Natural killer cell (primary cell): ENCODE measurements around the gene GRWD1. TPM values are rescaled to one million over a fixed set of nuclear protein-coding genes. Genes with fewer than 3 reads are reported as not detected.

ENCODE experiments used
- ATAC-seq, 3 donors: fragments of 150-1000 bp in 2 of 3; fragments of 200-7000 bp in 1 of 3; cut with Tn5 transposase; 1 replicate in 1 of 3; 2 replicates in 2 of 3; pipeline ENCODE4 v1.10.0; 2021; ENCODE audit warnings: mild to moderate bottlenecking in 2 of 3, moderate library complexity in 2 of 3
- DNase-seq, 2 donors: peaks; one replicate each; pipeline versions ENCODE4 v3.0.0 to v3.0.0-alpha.2; 2013 to 2021; ENCODE audit warnings: mixed read lengths in 1 of 2
- H3K27ac ChIP-seq: one replicate; pipeline ENCODE4 v1.5.1; 2013; ENCODE audit warnings: mild to moderate bottlenecking, low read length
- H3K27me3 ChIP-seq: one replicate; pipeline ENCODE4 v1.6.1; 2013; ENCODE audit warnings: low read length; ENCODE audit not compliant: control insufficient read depth, insufficient read depth
- H3K36me3 ChIP-seq: one replicate; pipeline ENCODE4 v1.6.1; 2013; ENCODE audit warnings: low read length; ENCODE audit not compliant: control insufficient read depth, insufficient read depth
- H3K4me1 ChIP-seq: one replicate; pipeline ENCODE4 v1.6.1; 2013; ENCODE audit warnings: low read length; ENCODE audit not compliant: control insufficient read depth, insufficient read depth
- H3K4me3 ChIP-seq: one replicate; pipeline ENCODE4 v1.5.1; 2013; ENCODE audit warnings: low read length
- H3K9me3 ChIP-seq: one replicate; pipeline ENCODE4 v1.6.1; 2013; ENCODE audit warnings: low read length; ENCODE audit not compliant: control insufficient read depth, insufficient read depth
- H3K27ac Mint-ChIP-seq, 2 donors: one replicate each; pipeline ENCODE4 v1.8.0; 2022; ENCODE audit warnings: mild to moderate bottlenecking in 2 of 2, mixed read lengths in 2 of 2, moderate library complexity in 1 of 2
- H3K27me3 Mint-ChIP-seq, 2 donors: one replicate each; pipeline ENCODE4 v1.8.0; 2022; ENCODE audit warnings: low read depth in 2 of 2, mixed read lengths in 2 of 2
- H3K36me3 Mint-ChIP-seq: one replicate; pipeline ENCODE4 v1.8.0; 2022; ENCODE audit warnings: mixed read lengths
- H3K4me1 Mint-ChIP-seq, 2 donors: one replicate each; pipeline ENCODE4 v1.8.0; 2022; ENCODE audit warnings: mixed read lengths in 2 of 2
- H3K4me3 Mint-ChIP-seq: one replicate; pipeline ENCODE4 v1.8.0; 2022; ENCODE audit warnings: mild to moderate bottlenecking, moderate library complexity, mixed read lengths
- H3K9me3 Mint-ChIP-seq, 2 donors: one replicate each; pipeline ENCODE4 v1.8.0; 2022; ENCODE audit warnings: mixed read lengths in 2 of 2
- CTCF ChIP-seq: fragments of 200-600 bp; IDR thresholded peaks from one replicate; pipeline ENCODE4 v1.8.0; 2022; ENCODE audit warnings: antibody characterized with exemption
- WGBS: methylation state at CpG from one replicate; pipeline ENCODE4 v1.1.7; 2013; ENCODE audit warnings: missing lambda C conversion rate; ENCODE audit not compliant: insufficient coverage; 5-methylcytosine and 5-hydroxymethylcytosine counted together
- intact Hi-C: fragments of 100-400 bp; cut with micrococcal nuclease; formaldehyde crosslinking; loops from one replicate; pipeline ENCODE4 v1.14.2; 2022
- total RNA-seq, 4 donors: library from RNA; stranded (reverse); fragments of 120-200 nt in 1 of 4; gene quantifications; one replicate each; pipeline versions ENCODE4 v1.2.3 to v1.2.4, GENCODE V29; 2013 to 2022

Gene GRWD1
- total RNA-seq, 3 donors from 2014 or later (not counting 1 experiment from before 2014, with no cell fraction given), result 14.2 to 29.0 (median 16.7) TPM

GRCh38 chr19:48443731-48444128 lies 2.1 kb upstream of the GRWD1 start:
- H3K27me3 Mint-ChIP-seq, result peaks cover 9 to 23% of the 10 kb centered on the region in 2 donors
- no peak overlapping the region for H3K27ac Mint-ChIP-seq
- H3K4me1 Mint-ChIP-seq, result peaks cover 29 to 32% of the 10 kb centered on the region in 2 donors
- no peak for TF ChIP-seq CTCF
- H3K9me3 Mint-ChIP-seq, result no peaks in the 10 kb centered on the region
- 4% methylated on average over 45 of the region's 45 CpGs for WGBS
- no peak overlapping the region for H3K4me3 Mint-ChIP-seq
- peak in 1 of 2 donors; percentile 27 for DNase-seq
- peaks cover 20% of the 10 kb centered on the region for H3K27me3 ChIP-seq
- H3K36me3 Mint-ChIP-seq, result no peaks in the 10 kb centered on the region
- no peak overlapping the region for H3K27ac ChIP-seq
- ATAC-seq, result no peak
- peaks cover 9% of the 10 kb centered on the region for H3K36me3 ChIP-seq
- intact Hi-C loops, result no loop called here
- no peaks in the 10 kb centered on the region for H3K9me3 ChIP-seq
- H3K4me3 ChIP-seq, result no peak overlapping the region
- H3K4me1 ChIP-seq, result peaks cover 28% of the 10 kb centered on the region

- no peaks in the 10 kb centered on the region for H3K9me3 Mint-ChIP-seq
- intact Hi-C loops, result no loop called here
- TF ChIP-seq CTCF, result no peak
- H3K4me3 ChIP-seq, result no peak overlapping the region
- peaks cover 9 to 23% of the 10 kb centered on the region in 2 donors for H3K27me3 Mint-ChIP-seq
- WGBS, result 17% methylated on average over 38 of the region's 38 CpGs
- peaks cover 12% of the 10 kb centered on the region for H3K36me3 ChIP-seq
- DNase-seq, result peak in 1 of 2 donors; percentile 28
- peak overlapping the region; percentile 95 to 96 for H3K27ac Mint-ChIP-seq
- H3K27ac ChIP-seq, result no peak overlapping the region
- H3K9me3 ChIP-seq, result no peaks in the 10 kb centered on the region
- H3K4me1 Mint-ChIP-seq, result peaks cover 30 to 33% of the 10 kb centered on the region in 2 donors
- no peak for ATAC-seq
- H3K4me3 Mint-ChIP-seq, result peak overlapping the region; percentile 93
- peaks cover 20% of the 10 kb centered on the region for H3K27me3 ChIP-seq
- no peaks in the 10 kb centered on the region for H3K36me3 Mint-ChIP-seq
- H3K4me1 ChIP-seq, result peaks cover 28% of the 10 kb centered on the region
These were observed 1.5 kb upstream of the GRWD1 start for GRCh38 chr19:48444129-48444935.

- peaks cover 28% of the 10 kb centered on the region for H3K4me1 ChIP-seq
- ATAC-seq, result no peak
- H3K27me3 ChIP-seq, result peaks cover 20% of the 10 kb centered on the region
- H3K36me3 ChIP-seq, result peaks cover 17% of the 10 kb centered on the region
- Mint-ChIP-seq H3K27me3 (peaks cover 9 to 20% of the 10 kb centered on the region in 2 donors), H3K4me3 (peak overlapping the region; percentile 93), H3K27ac (peak overlapping the region; percentile 95 to 96), H3K4me1 (peaks cover 30 to 33% of the 10 kb centered on the region in 2 donors), H3K36me3 (no peaks in the 10 kb centered on the region), H3K9me3 (no peaks in the 10 kb centered on the region)
- intact Hi-C loops, result no loop called here
- H3K27ac ChIP-seq, result no peak overlapping the region
- WGBS, result 65% methylated on average over 2 of the region's 3 CpGs
- no peak for DNase-seq
- peak overlapping the region; percentile 95 for H3K4me3 ChIP-seq
- no peak for TF ChIP-seq CTCF
- no peaks in the 10 kb centered on the region for H3K9me3 ChIP-seq
These were observed 915 bp upstream of the GRWD1 start for GRCh38 chr19:48444936-48445200.

GRCh38 chr19:48445256-48445605 lies 552 bp upstream of the GRWD1 start:
- no peaks in the 10 kb centered on the region for H3K9me3 Mint-ChIP-seq
- peaks cover 28% of the 10 kb centered on the region for H3K4me1 ChIP-seq
- peak; percentile 14 for TF ChIP-seq CTCF
- peak overlapping the region; percentile 93 for H3K4me3 Mint-ChIP-seq
- H3K27ac Mint-ChIP-seq, result peak overlapping the region; percentile 95 to 96
- intact Hi-C loops, result no loop called here
- WGBS, result 5% methylated on average over 6 of the region's 6 CpGs
- ATAC-seq (peak; percentile 39 to 63 (median 48)), DNase-seq (peak in 1 of 2 donors; percentile 62)
- peak overlapping the region; percentile 95 for H3K4me3 ChIP-seq
- H3K4me1 Mint-ChIP-seq, result peaks cover 30 to 33% of the 10 kb centered on the region in 2 donors
- peaks cover 9 to 20% of the 10 kb centered on the region in 2 donors for H3K27me3 Mint-ChIP-seq
- H3K27ac ChIP-seq, result peak overlapping the region; percentile 95
- H3K9me3 ChIP-seq, result no peaks in the 10 kb centered on the region
- H3K36me3 Mint-ChIP-seq, result no peaks in the 10 kb centered on the region
- peaks cover 20% of the 10 kb centered on the region for H3K36me3 ChIP-seq
- H3K27me3 ChIP-seq, result peaks cover 20% of the 10 kb centered on the region
